OCI-LY7 (cell line): ENCODE measurements around the gene LRGUK.

Experiments used
- EZH2phosphoT487 ChIP-seq: fragments of 200-600 bp; sonication (generic); IDR thresholded peaks from 2 replicates; pipeline ENCODE4 v1.6.1; 2018; ENCODE audit warnings: low read depth, borderline replicate concordance, mild to moderate bottlenecking, mixed run types, antibody characterized with exemption, low read length, moderate library complexity, mixed read lengths
- TF ChIP-seq, protein P1 (sequence below): fragments of 200-600 bp; sonication (generic); conservative IDR thresholded peaks from 2 replicates; pipeline ENCODE4 v1.5.1; 2014; ENCODE audit warnings: mild to moderate bottlenecking, antibody characterized with exemption, low read length, moderate library complexity, mixed read lengths

DNA sequence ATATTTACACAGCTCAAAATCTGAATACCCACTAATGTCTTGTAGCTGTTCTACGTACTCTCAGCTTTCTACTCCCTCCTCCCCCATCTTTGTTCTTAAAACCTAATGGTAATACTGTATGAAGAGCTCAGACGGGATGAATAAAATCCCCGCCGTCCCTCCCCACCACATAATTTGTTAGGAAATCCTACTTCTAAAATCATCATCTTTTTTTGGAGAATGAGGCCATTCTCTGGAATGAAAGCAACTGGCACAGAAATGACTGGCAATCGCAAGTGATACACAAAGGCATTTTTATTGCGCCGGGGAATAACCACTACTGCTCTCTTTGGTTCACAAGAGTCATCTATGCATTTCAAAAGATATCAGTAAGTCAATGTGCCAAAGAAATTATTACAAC lies 162.3 kb downstream of the LRGUK start:
- TF ChIP-seq, protein P1, sequence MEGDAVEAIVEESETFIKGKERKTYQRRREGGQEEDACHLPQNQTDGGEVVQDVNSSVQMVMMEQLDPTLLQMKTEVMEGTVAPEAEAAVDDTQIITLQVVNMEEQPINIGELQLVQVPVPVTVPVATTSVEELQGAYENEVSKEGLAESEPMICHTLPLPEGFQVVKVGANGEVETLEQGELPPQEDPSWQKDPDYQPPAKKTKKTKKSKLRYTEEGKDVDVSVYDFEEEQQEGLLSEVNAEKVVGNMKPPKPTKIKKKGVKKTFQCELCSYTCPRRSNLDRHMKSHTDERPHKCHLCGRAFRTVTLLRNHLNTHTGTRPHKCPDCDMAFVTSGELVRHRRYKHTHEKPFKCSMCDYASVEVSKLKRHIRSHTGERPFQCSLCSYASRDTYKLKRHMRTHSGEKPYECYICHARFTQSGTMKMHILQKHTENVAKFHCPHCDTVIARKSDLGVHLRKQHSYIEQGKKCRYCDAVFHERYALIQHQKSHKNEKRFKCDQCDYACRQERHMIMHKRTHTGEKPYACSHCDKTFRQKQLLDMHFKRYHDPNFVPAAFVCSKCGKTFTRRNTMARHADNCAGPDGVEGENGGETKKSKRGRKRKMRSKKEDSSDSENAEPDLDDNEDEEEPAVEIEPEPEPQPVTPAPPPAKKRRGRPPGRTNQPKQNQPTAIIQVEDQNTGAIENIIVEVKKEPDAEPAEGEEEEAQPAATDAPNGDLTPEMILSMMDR, result no peak
- TF ChIP-seq EZH2phosphoT487, result no peak
